SK-N-SH treated with all-trans-retinoic acid at 6 μM for 48 hours (cell line): Measurements from ENCODE around the gene FAM78B.

Experiments used
- CREB5 ChIP-seq: fragments of 250-450 bp; sonication (Bioruptor Pico); IDR thresholded peaks from 2 replicates; pipeline ENCODE4 v1.5.1; 2020; ENCODE audit warnings: low read depth, mild to moderate bottlenecking, moderate library complexity
- CSRNP3 ChIP-seq: fragments of 250-450 bp; sonication (Bioruptor Pico); IDR thresholded peaks from 2 replicates; pipeline ENCODE4 v1.5.1; 2021; ENCODE audit warnings: mild to moderate bottlenecking, moderate library complexity
- ISL1 ChIP-seq: fragments of 250-450 bp; sonication (Bioruptor Pico); IDR thresholded peaks from 2 replicates; pipeline ENCODE4 v2.1.2; 2022; ENCODE audit warnings: mild to moderate bottlenecking, moderate library complexity
- PPARA ChIP-seq: fragments of 250-450 bp; sonication (Bioruptor Pico); IDR thresholded peaks from 2 replicates; pipeline ENCODE4 v1.5.0; 2020; ENCODE audit warnings: mild to moderate bottlenecking, borderline replicate concordance
- TOX ChIP-seq: fragments of 250-450 bp; sonication (Bioruptor Pico); IDR thresholded peaks from 2 replicates; pipeline ENCODE4 v1.8.0; 2021; ENCODE audit warnings: mild to moderate bottlenecking, moderate library complexity, borderline replicate concordance
- TSHZ2 ChIP-seq: fragments of 250-450 bp; sonication (Bioruptor Pico); IDR thresholded peaks from 2 replicates; pipeline ENCODE4 v1.5.0; 2020; ENCODE audit warnings: mild to moderate bottlenecking, moderate library complexity
- ZFP3 ChIP-seq: fragments of 250-450 bp; sonication (Bioruptor Pico); IDR thresholded peaks from 2 replicates; pipeline ENCODE4 v1.5.0; 2020; ENCODE audit warnings: mild to moderate bottlenecking, moderate library complexity
- ZNF70 ChIP-seq: fragments of 450-650 bp; formaldehyde crosslinking; IDR thresholded peaks from 2 replicates; pipeline ENCODE4 v1.5.0; 2020; ENCODE audit warnings: mild to moderate bottlenecking, moderate library complexity

GRCh38 chr1:166155108-166155507, 11.7 kb downstream of the FAM78B start:
- TF ChIP-seq PPARA (CRISPR knock-in tag) = no peak
- TF ChIP-seq TSHZ2 (CRISPR knock-in tag) = no peak
- TF ChIP-seq CREB5 (CRISPR knock-in tag) = no peak
- no peak for TF ChIP-seq ZNF70 (CRISPR knock-in tag)
- TF ChIP-seq TOX (CRISPR knock-in tag) = no peak
- no peak for TF ChIP-seq ISL1
- no peak for TF ChIP-seq ZFP3 (CRISPR knock-in tag)
- TF ChIP-seq CSRNP3 = no peak
